Astrocyte of the spinal cord (primary cell): ENCODE data around the gene DNAH1.

Source experiments
- DNase-seq: peaks from one replicate; pipeline ENCODE4 v3.0.0; 2011; ENCODE audit warnings: low read depth, low spot score
- H3K4me3 ChIP-seq: 2 replicates; pipeline ENCODE4 v1.5.1; 2011; ENCODE audit warnings: low read depth, mild to moderate bottlenecking, low read length, moderate library complexity
- CTCF ChIP-seq: IDR thresholded peaks from 2 replicates; pipeline ENCODE4 v1.5.1; 2012; ENCODE audit warnings: low read depth, mild to moderate bottlenecking, low read length, inconsistent platforms
- in situ Hi-C: cut with HindIII; loops from 2 replicates; pipeline ENCODE4 v1.10.0; 2017; ENCODE audit warnings: low sequenced_read_pairs

The DNAH1 gene

GRCh38 chr3:52384019-52384761 lies 68.1 kb downstream of the DNAH1 start:
- TF ChIP-seq CTCF: no peak
- H3K4me3 ChIP-seq: no peak overlapping the region
- in situ Hi-C loops: no loop called here
- DNase-seq: no peak

- in situ Hi-C loops: no loop called here
- DNase-seq: peak; percentile 10
- peak; percentile 66 for TF ChIP-seq CTCF
- no peak overlapping the region for H3K4me3 ChIP-seq
These were observed 69.0 kb downstream of the DNAH1 start for GRCh38 chr3:52385157-52385556.

GRCh38 chr3:52387481-52387880 lies 71.4 kb downstream of the DNAH1 start:
- in situ Hi-C loops: no loop called here
- no peak for TF ChIP-seq CTCF
- no peak for DNase-seq
- H3K4me3 ChIP-seq: no peak overlapping the region

- no peak for DNase-seq
- in situ Hi-C loops: no loop called here
- no peak overlapping the region for H3K4me3 ChIP-seq
- no peak for TF ChIP-seq CTCF
These were observed 72.3 kb downstream of the DNAH1 start for GRCh38 chr3:52388348-52388821.

GRCh38 chr3:52388933-52389332 lies 72.8 kb downstream of the DNAH1 start:
- DNase-seq: no peak
- in situ Hi-C loops: no loop called here
- no peak overlapping the region for H3K4me3 ChIP-seq
- TF ChIP-seq CTCF: no peak

- no peak for TF ChIP-seq CTCF
- in situ Hi-C loops: no loop called here
- no peak for DNase-seq
- H3K4me3 ChIP-seq: no peak overlapping the region
These were observed 75.0 kb downstream of the DNAH1 start for GRCh38 chr3:52391096-52391495.
